Suprapubic skin (tissue), 4 donors: ENCODE data around the gene PLEK. TPM values are rescaled to one million over a fixed set of nuclear protein-coding genes. Genes with fewer than 3 reads are reported as not detected.

ENCODE experiments used
- DNase-seq, 2 donors: peaks; one replicate each; pipeline ENCODE4 v3.0.0-alpha.2; 2019; ENCODE audit warnings: low spot score in 2 of 2
- H3K27ac ChIP-seq: fragments of 200-600 bp; sonication (generic); one replicate; pipeline ENCODE4 v1.5.1; 2019
- H3K27me3 ChIP-seq: fragments of 200-600 bp; sonication (generic); one replicate; pipeline ENCODE4 v1.5.1; 2019
- H3K36me3 ChIP-seq: fragments of 200-600 bp; sonication (generic); one replicate; pipeline ENCODE4 v1.5.1; 2019
- H3K4me1 ChIP-seq: fragments of 200-600 bp; sonication (generic); one replicate; pipeline ENCODE4 v1.5.1; 2019
- H3K4me3 ChIP-seq: fragments of 200-600 bp; sonication (generic); one replicate; pipeline ENCODE4 v1.5.1; 2019; ENCODE audit warnings: mild to moderate bottlenecking
- H3K9me3 ChIP-seq: fragments of 200-600 bp; sonication (generic); one replicate; pipeline ENCODE4 v1.5.1; 2019
- CTCF ChIP-seq, 2 donors: fragments of 200-600 bp in 1 of 2; fragments of 450-650 bp in 1 of 2; sonication (generic) in 1 of 2; IDR thresholded peaks; one replicate each; pipeline ENCODE4 v1.5.1; 2016 to 2019; ENCODE audit warnings: antibody characterized with exemption in 2 of 2, mild to moderate bottlenecking in 1 of 2, moderate library complexity in 1 of 2
- EP300 ChIP-seq: sonication (generic); formaldehyde crosslinking; IDR thresholded peaks from one replicate; pipeline ENCODE4 v1.6.1; 2017; ENCODE audit warnings: antibody characterized with exemption
- POLR2A ChIP-seq, 2 donors: fragments of 450-650 bp; IDR thresholded peaks; one replicate each; pipeline ENCODE4 v1.6.1; 2017; ENCODE audit warnings: antibody characterized with exemption in 2 of 2, mild to moderate bottlenecking in 2 of 2, moderate library complexity in 2 of 2
- POLR2AphosphoS5 ChIP-seq, 3 donors: sonication (generic); formaldehyde crosslinking; IDR thresholded peaks; one replicate each; pipeline ENCODE4 v1.6.1; 2017; ENCODE audit warnings: antibody characterized with exemption in 3 of 3
- WGBS: methylation state at CpG from one replicate; pipeline ENCODE4 v1.1.5; 2018; 5-methylcytosine and 5-hydroxymethylcytosine counted together
- total RNA-seq, 4 donors: library from RNA; depleted of rRNA; stranded (reverse); fragments of >200 nt; gene quantifications; one replicate each; pipeline ENCODE4 v1.1.0, GENCODE V29; 2016

Gene PLEK
- total RNA-seq, 4 donors from 2014 or later = 1.1 to 2.6 (median 1.7) TPM

DNA sequence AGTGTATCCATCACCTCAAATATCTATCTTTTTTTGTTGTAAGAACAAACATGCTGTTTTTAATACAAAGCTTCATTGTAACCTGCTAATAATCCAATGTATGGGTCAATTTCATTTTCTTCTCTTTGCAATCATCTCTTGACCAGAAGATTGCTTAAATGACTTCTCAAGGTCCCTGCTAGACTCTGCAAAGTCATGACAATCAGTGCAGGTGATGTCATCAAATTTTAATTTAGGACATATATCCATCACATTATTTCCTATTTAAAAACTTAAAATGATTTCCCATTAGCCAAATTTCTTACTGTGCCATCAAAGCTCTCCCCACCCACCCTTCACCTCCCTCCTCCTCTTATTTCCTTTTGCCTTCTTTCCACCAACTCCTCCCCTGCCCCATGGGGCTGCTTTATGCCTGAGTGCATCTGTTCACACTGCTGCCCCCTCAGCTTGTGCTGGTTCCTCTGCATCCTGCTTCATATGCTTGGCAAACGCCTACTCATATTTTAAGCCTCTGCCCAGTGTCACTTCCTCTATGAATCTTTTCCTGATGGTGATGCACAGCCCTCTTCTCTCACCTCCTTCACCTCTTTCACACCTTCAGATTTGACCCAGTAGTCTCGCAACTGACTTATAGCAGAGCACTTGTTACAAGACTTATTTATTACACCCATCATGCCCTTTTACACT is 20.3 kb downstream of the PLEK start:
- H3K4me1 ChIP-seq = no peaks in the 10 kb centered on the region
- no peak for DNase-seq
- TF ChIP-seq POLR2AphosphoS5 (IDR thresholded peaks at IDR 0.05) (no peak), EP300 (no peak), POLR2A (IDR thresholded peaks at IDR 0.05) (no peak), CTCF (IDR thresholded peaks at IDR 0.05) (no peak)
- H3K36me3 ChIP-seq = no peaks in the 10 kb centered on the region
- no peak overlapping the region for H3K27ac ChIP-seq
- no peaks in the 10 kb centered on the region for H3K9me3 ChIP-seq
- no peak overlapping the region for H3K4me3 ChIP-seq
- 64% methylated on average over 2 of the region's 2 CpGs for WGBS
- no peaks in the 10 kb centered on the region for H3K27me3 ChIP-seq

GRCh38 chr2:68385907-68386287 is 20.8 kb downstream of the PLEK start:
- Histone ChIP-seq H3K4me1 (peaks cover 2% of the 10 kb centered on the region), H3K36me3 (no peaks in the 10 kb centered on the region), H3K4me3 (no peak overlapping the region), H3K27ac (no peak overlapping the region), H3K9me3 (no peaks in the 10 kb centered on the region), H3K27me3 (no peaks in the 10 kb centered on the region)
- WGBS = 68% methylated on average over 1 of the region's 1 CpG
- no peak for DNase-seq
- no peak for TF ChIP-seq POLR2A (IDR thresholded peaks at IDR 0.05)
- TF ChIP-seq POLR2AphosphoS5 (IDR thresholded peaks at IDR 0.05) = no peak
- TF ChIP-seq EP300 = no peak
- no peak for TF ChIP-seq CTCF (IDR thresholded peaks at IDR 0.05)

DNA sequence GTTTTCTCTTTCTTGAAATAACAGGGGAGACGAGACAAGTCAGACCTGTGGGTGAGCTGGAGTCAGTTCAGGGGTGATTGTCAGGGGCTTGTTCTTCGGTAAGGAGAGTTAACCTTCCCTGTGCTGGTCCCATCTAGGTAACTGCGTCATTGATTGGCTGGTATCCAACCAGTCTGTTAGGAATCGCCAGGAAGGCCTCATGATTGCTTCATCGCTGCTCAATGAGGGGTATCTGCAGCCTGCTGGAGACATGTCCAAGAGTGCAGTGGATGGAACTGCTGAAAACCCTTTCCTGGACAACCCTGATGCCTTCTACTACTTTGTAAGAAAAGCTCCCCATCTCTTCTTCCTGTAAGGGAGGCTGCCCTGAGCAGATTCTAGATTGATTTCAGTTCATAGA is 21.3 kb downstream of the PLEK start:
- H3K27me3 ChIP-seq = no peaks in the 10 kb centered on the region
- 82% methylated on average over 5 of the region's 5 CpGs for WGBS
- no peaks in the 10 kb centered on the region for H3K36me3 ChIP-seq
- no peak for DNase-seq
- H3K9me3 ChIP-seq = no peaks in the 10 kb centered on the region
- H3K4me1 ChIP-seq = peaks cover 2% of the 10 kb centered on the region
- H3K4me3 ChIP-seq = no peak overlapping the region
- no peak overlapping the region for H3K27ac ChIP-seq
- TF ChIP-seq EP300 (no peak), POLR2AphosphoS5 (IDR thresholded peaks at IDR 0.05) (no peak), CTCF (IDR thresholded peaks at IDR 0.05) (no peak), POLR2A (IDR thresholded peaks at IDR 0.05) (no peak)

DNA sequence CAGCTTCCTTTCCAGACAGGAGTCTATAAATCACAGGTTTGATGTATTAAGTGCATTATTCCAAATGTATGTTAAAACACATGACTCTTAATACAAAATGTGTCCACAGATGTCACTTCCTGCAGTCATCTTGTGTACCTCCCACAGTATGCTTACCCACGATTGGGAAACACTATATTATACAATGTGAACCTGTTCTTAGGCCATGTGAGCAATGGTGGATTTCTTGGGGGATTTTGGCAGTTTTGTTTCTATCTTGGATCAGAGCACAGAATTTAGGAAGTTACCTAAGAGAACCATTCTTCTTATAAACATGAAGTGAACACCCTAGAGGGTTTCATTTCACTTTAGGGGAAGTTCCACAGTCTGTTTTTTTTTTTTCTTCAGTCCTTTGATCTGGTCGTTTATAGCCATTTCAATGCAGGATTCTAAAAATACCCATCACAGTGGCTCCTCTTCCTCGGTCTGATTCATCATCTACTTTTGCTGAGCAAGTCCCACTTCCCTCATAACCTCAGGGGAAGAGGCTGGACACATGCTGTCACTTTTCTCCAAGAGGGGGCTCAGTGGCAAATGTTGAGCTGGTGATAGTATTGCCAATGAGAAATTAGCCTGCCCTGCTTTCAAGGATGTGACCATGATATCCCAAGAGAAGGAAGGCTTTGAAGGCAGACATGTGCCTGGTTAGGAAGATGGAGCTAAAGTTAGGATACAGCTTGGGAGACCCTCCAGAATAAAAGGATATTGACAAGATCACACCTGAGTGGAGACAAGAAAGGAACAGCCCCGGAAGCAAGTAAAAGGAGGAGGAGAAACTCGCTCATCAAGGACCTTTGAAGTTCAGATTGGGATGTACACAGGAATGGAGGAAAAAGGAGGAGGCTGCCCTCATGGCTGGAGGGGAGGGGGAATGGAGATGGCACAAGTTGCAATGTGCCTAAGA is 22.6 kb downstream of the PLEK start:
- H3K4me1 ChIP-seq = peaks cover 2% of the 10 kb centered on the region
- DNase-seq = no peak
- H3K27ac ChIP-seq = no peak overlapping the region
- TF ChIP-seq EP300 (no peak), CTCF (IDR thresholded peaks at IDR 0.05) (no peak), POLR2A (IDR thresholded peaks at IDR 0.05) (no peak), POLR2AphosphoS5 (IDR thresholded peaks at IDR 0.05) (no peak)
- no peaks in the 10 kb centered on the region for H3K27me3 ChIP-seq
- H3K4me3 ChIP-seq = no peak overlapping the region
- no peaks in the 10 kb centered on the region for H3K9me3 ChIP-seq
- WGBS = 40% methylated on average over 5 of the region's 5 CpGs
- H3K36me3 ChIP-seq = no peaks in the 10 kb centered on the region

- TF ChIP-seq POLR2AphosphoS5 (IDR thresholded peaks at IDR 0.05) = no peak
- no peak for TF ChIP-seq POLR2A (IDR thresholded peaks at IDR 0.05)
- no peak for TF ChIP-seq CTCF (IDR thresholded peaks at IDR 0.05)
- TF ChIP-seq EP300 = no peak
- DNase-seq = no peak
- Histone ChIP-seq H3K36me3 (no peaks in the 10 kb centered on the region), H3K27me3 (no peaks in the 10 kb centered on the region), H3K4me3 (no peak overlapping the region), H3K4me1 (peaks cover 2% of the 10 kb centered on the region), H3K27ac (no peak overlapping the region), H3K9me3 (no peaks in the 10 kb centered on the region)
Observed at GRCh38 chr2:68388358-68388757, 23.3 kb downstream of the PLEK start.
